ENCODE results near the gene ZEB1. TPM values are rescaled to one million over a fixed set of nuclear protein-coding genes. Genes with fewer than 3 reads are reported as not detected.

Gene ZEB1
- total and polyA plus RNA-seq, 10 of the 15 experiments (the other 5 are each of a cell fraction or from before 2014, with no cell fraction given) = 10.4 to 35.6 (median 24.5) TPM

GRCh38 chr10:31460242-31460641 is 141.2 kb downstream of the ZEB1 start:
- BruUV-seq (replicated peaks) = no TSS peak
- H3K79me2 ChIP-seq (ENCODE audit: control insufficient read depth, insufficient read depth, low read length) = peaks cover 6% of the 10 kb centered on the region
- in situ Hi-C loops (cut with MboI) = no loop called here

More at GRCh38 chr10:31460242-31460641, 141.2 kb downstream of the ZEB1 start:
- H3K9ac ChIP-seq (ENCODE audit: control insufficient read depth, insufficient read depth, low read length) = no peak overlapping the region
- no peak overlapping the region for H3K4me2 ChIP-seq (ENCODE audit: control insufficient read depth, insufficient read depth)
- H3K27ac ChIP-seq (ENCODE audit: control insufficient read depth, insufficient read depth) = no peak overlapping the region
- no peaks in the 10 kb centered on the region for H4K20me1 ChIP-seq (ENCODE audit: control insufficient read depth, insufficient read depth)
- RAD21 ChIA-PET (ENCODE audit: unreplicated experiment) = no interaction called here
- CTCF ChIA-PET = no interaction called here
- H3K4me3 ChIP-seq = no peak overlapping the region
- intact Hi-C loops (cut with micrococcal nuclease; ENCODE audit: unreplicated experiment) = no loop called here
- H3K36me3 ChIP-seq (ENCODE audit: control insufficient read depth in 2 of 2, insufficient read depth in 2 of 2, low read length in 1 of 2) = peaks cover 0 to 8% of the 10 kb centered on the region in 2 experiments; a peak in 2 of 4 replicates
- H3K4me1 ChIP-seq (ENCODE audit: control insufficient read depth, insufficient read depth, low read length) = no peaks in the 10 kb centered on the region
- DNase-seq (ENCODE audit: low read depth, low spot score) = no peak
- POLR2A ChIA-PET = no interaction called here
- FAIRE-seq = no peak
- WGBS (ENCODE audit: insufficient coverage, insufficient replicate concordance, low lambda C conversion rate, missing lambda C conversion rate) = 100% methylated on average over 2 of the region's 2 CpGs
- H3K27me3 ChIP-seq (replicated peaks in 1 of 2; ENCODE audit: control insufficient read depth in 2 of 2, insufficient read depth in 2 of 2, low read length in 1 of 2) = no peaks in the 10 kb centered on the region
- peaks cover 18% of the 10 kb centered on the region for H3K9me3 ChIP-seq (replicated peaks; ENCODE audit: control insufficient read depth, insufficient read depth, low read length)
- TF ChIP-seq EP300 (IDR thresholded peaks at IDR 0.05; ENCODE audit: borderline replicate concordance in 1 of 2, control insufficient read depth in 1 of 2, low read depth in 2 of 2, low read length in 2 of 2) (no peak), RAD21 (IDR thresholded peaks at IDR 0.05; ENCODE audit: insufficient read depth, low read depth, low read length) (no peak), NFYB (IDR thresholded peaks at IDR 0.05; ENCODE audit: insufficient read depth, low read depth, low read length) (no peak), BACH1 (IDR thresholded peaks at IDR 0.05; ENCODE audit: borderline replicate concordance) (no peak), SMAD5 (IDR thresholded peaks at IDR 0.05; ENCODE audit: low read depth) (no peak), MYC (IDR thresholded peaks at IDR 0.05; ENCODE audit: insufficient read depth, insufficient read length, insufficient replicate concordance, low read length, severe bottlenecking) (no peak), KLF5 (IDR thresholded peaks at IDR 0.05; ENCODE audit: partially characterized antibody) (no peak), POU2F2 (IDR thresholded peaks at IDR 0.05; ENCODE audit: borderline replicate concordance, low read depth, low read length) (no peak), HDAC6 (IDR thresholded peaks at IDR 0.05; ENCODE audit: unreplicated experiment) (no peak), KDM1A (IDR thresholded peaks at IDR 0.05; ENCODE audit: borderline replicate concordance) (no peak), CHD4 (IDR thresholded peaks at IDR 0.05) (no peak), ESRRA (IDR thresholded peaks at IDR 0.05; ENCODE audit: low read length) (no peak), RBBP5 (conservative IDR thresholded peaks at IDR 0.05) (no peak), SP1 (IDR thresholded peaks at IDR 0.05; ENCODE audit: low read depth, low read length) (no peak), TAF1 (IDR thresholded peaks at IDR 0.05; ENCODE audit: borderline replicate concordance, low read depth, low read length) (no peak), SREBF1 (IDR thresholded peaks at IDR 0.05; ENCODE audit: low read length) (no peak), IKZF2 (IDR thresholded peaks at IDR 0.05) (no peak), HSF1 (IDR thresholded peaks at IDR 0.05; ENCODE audit: low read depth, low read length) (no peak)
- ATAC-seq = no peak
- SMC1A ChIA-PET (ENCODE audit: uncharacterized antibody, unreplicated experiment) = interaction anchor here (1.1 kb wide), 1 partner anchor 15 kb away, joined by 5 read pairs; no protein-coding TSS in a partner anchor
- H2AFZ ChIP-seq (ENCODE audit: control insufficient read depth, low read depth, low read length) = no peak overlapping the region
